Calu3 (cell line): ENCODE measurements around the gene KRTAP5-8. TPM values are rescaled to one million over a fixed set of nuclear protein-coding genes. Genes with fewer than 3 reads are reported as not detected.

Source experiments
- BruUV-seq: library from RNA; stranded (reverse); fragments of 400-500 nt; replicated peaks from 2 replicates; lab custom pipeline; 2021; lab: Mats Ljungman, UMichigan
- CTCF ChIA-PET: fragments of 300-600 bp; sonication (Branson Sonifier 250); formaldehyde crosslinking; loops from one replicate; lab custom pipeline; 2022; ENCODE audit warnings: antibody characterized with exemption; lab: Charles Lee
- DNase-seq: peaks from one replicate; pipeline ENCODE4 v3.0.0; 2022
- H3K27ac Mint-ChIP-seq: one replicate; pipeline ENCODE4 v1.8.0; 2022; ENCODE audit warnings: mixed read lengths; ENCODE audit not compliant: unreplicated experiment
- H3K27me3 Mint-ChIP-seq: one replicate; pipeline ENCODE4 v1.8.0; 2022; ENCODE audit warnings: mixed read lengths; ENCODE audit not compliant: unreplicated experiment
- H3K36me3 Mint-ChIP-seq: one replicate; pipeline ENCODE4 v1.8.0; 2022; ENCODE audit warnings: mild to moderate bottlenecking, moderate library complexity, mixed read lengths; ENCODE audit not compliant: insufficient read depth, unreplicated experiment
- H3K4me1 Mint-ChIP-seq: one replicate; pipeline ENCODE4 v1.8.0; 2022; ENCODE audit warnings: mild to moderate bottlenecking, low read depth, mixed read lengths; ENCODE audit not compliant: unreplicated experiment
- H3K4me3 Mint-ChIP-seq: one replicate; pipeline ENCODE4 v1.8.0; 2022; ENCODE audit warnings: mild to moderate bottlenecking, low read depth, moderate library complexity, mixed read lengths; ENCODE audit not compliant: unreplicated experiment
- H3K9me3 Mint-ChIP-seq: one replicate; pipeline ENCODE4 v1.8.0; 2022; ENCODE audit warnings: low read depth, mixed read lengths; ENCODE audit not compliant: unreplicated experiment
- intact Hi-C: fragments of 100-400 bp; cut with micrococcal nuclease; formaldehyde crosslinking; loops from one replicate; pipeline ENCODE4 v1.10.0; 2022; ENCODE audit not compliant: unreplicated experiment
- total RNA-seq: library from RNA; stranded (reverse); gene quantifications from 2 replicates; pipeline ENCODE4 v1.2.3, GENCODE V29; 2022
- TF ChIP-seq, protein P1 (sequence below): fragments of 200-600 bp; IDR thresholded peaks from one replicate; pipeline ENCODE4 v1.8.0; 2022; ENCODE audit warnings: antibody characterized with exemption; ENCODE audit not compliant: unreplicated experiment

The KRTAP5-8 gene
- total RNA-seq, 1 experiment from 2014 or later, result not detected

DNA sequence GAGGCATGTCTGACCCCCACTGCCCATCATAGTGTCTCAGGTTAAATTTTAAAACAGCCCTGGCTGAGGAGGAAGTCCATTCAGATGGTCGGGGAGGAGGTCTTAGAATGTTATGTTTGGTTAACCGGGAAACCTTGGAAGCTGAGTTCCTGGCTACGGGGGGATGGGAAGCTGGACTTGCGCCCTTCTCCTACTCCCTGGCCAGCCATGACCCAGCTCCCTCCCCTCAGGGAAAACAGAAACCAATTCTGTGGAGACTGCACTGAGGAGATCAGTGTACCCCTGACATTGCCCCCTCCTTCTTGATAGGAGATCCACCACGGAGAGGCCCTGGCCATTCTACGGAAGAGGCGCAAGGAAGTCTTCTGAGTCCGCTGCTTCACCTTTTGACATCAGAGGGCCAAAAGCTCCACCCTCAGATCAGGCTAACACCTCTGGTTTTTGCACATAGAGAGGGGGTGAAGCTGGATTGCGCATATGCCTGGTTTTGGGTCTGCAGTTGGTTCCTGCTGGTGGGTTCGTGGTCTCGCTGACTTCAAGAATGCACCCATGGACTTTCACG lies 7.7 kb downstream of the KRTAP5-8 start:
- CTCF ChIA-PET, result no interaction called here
- no peak for DNase-seq
- H3K27ac Mint-ChIP-seq, result no peak overlapping the region

DNA sequence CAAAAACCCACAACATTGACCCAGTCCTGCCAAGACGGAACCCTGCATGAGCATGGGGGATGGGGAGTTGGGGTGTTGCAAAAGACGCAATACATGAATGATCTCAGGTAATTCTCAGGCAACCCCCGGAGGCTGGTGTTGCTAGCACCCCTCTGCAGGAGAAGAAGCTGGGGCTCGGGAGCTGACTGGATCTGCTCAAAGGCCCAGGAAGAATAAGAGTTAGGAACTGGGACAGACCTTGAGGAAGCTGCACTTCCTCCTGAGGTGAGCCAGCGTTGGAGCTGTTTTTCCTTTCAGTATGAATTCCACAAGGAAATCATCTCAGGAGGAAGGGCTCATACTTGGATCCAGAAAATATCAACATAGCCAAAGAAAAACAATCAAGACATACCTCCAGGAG lies 10.3 kb downstream of the KRTAP5-8 start, which contains the start of gene KRTAP5-9:
Gene KRTAP5-9 (plus strand): TSS at position 301 of the 400 bp plus-strand sequence. CDS start 238 bp downstream, outside the sequence.
- CTCF ChIA-PET, result interaction anchor here (2.0 kb wide), 1 partner anchor 12 kb away, joined by 4 read pairs; no protein-coding TSS in a partner anchor

More for the DNA sequence above, 7.7 kb downstream of the KRTAP5-8 start:
- intact Hi-C loops, result no loop called here
- Mint-ChIP-seq H3K4me3 (no peak overlapping the region), H3K9me3 (peaks cover 5% of the 10 kb centered on the region), H3K27me3 (peaks cover 98% of the 10 kb centered on the region), H3K36me3 (no peaks in the 10 kb centered on the region), H3K4me1 (peaks cover 11% of the 10 kb centered on the region)
- BruUV-seq, result no TSS peak
- TF ChIP-seq, protein P1, sequence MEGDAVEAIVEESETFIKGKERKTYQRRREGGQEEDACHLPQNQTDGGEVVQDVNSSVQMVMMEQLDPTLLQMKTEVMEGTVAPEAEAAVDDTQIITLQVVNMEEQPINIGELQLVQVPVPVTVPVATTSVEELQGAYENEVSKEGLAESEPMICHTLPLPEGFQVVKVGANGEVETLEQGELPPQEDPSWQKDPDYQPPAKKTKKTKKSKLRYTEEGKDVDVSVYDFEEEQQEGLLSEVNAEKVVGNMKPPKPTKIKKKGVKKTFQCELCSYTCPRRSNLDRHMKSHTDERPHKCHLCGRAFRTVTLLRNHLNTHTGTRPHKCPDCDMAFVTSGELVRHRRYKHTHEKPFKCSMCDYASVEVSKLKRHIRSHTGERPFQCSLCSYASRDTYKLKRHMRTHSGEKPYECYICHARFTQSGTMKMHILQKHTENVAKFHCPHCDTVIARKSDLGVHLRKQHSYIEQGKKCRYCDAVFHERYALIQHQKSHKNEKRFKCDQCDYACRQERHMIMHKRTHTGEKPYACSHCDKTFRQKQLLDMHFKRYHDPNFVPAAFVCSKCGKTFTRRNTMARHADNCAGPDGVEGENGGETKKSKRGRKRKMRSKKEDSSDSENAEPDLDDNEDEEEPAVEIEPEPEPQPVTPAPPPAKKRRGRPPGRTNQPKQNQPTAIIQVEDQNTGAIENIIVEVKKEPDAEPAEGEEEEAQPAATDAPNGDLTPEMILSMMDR, result no peak

DNA sequence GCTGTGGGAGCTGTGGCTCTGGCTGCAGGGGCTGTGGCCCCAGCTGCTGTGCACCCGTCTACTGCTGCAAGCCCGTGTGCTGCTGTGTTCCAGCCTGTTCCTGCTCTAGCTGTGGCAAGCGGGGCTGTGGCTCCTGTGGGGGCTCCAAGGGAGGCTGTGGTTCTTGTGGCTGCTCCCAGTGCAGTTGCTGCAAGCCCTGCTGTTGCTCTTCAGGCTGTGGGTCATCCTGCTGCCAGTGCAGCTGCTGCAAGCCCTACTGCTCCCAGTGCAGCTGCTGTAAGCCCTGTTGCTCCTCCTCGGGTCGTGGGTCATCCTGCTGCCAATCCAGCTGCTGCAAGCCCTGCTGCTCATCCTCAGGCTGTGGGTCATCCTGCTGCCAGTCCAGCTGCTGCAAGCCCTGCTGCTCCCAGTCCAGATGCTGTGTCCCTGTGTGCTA lies 10.9 kb downstream of the KRTAP5-8 start:
- Mint-ChIP-seq H3K4me1 (peaks cover under 1% of the 10 kb centered on the region), H3K27ac (no peak overlapping the region), H3K9me3 (peaks cover 3% of the 10 kb centered on the region), H3K27me3 (peaks cover 78% of the 10 kb centered on the region), H3K4me3 (no peak overlapping the region), H3K36me3 (no peaks in the 10 kb centered on the region)
- intact Hi-C loops, result no loop called here
- DNase-seq, result no peak
- BruUV-seq, result no TSS peak
- TF ChIP-seq, protein P1, result no peak
- CTCF ChIA-PET, result interaction anchor here (2.0 kb wide), 1 partner anchor 11 kb away, joined by 4 read pairs; no protein-coding TSS in a partner anchor

More for the DNA sequence above, 10.3 kb downstream of the KRTAP5-8 start, which contains the start of gene KRTAP5-9:
- no peak for DNase-seq
- H3K4me1 Mint-ChIP-seq, result peaks cover 6% of the 10 kb centered on the region
- intact Hi-C loops, result no loop called here
- peaks cover 3% of the 10 kb centered on the region for H3K9me3 Mint-ChIP-seq
- peaks cover 84% of the 10 kb centered on the region for H3K27me3 Mint-ChIP-seq
- no peaks in the 10 kb centered on the region for H3K36me3 Mint-ChIP-seq
- no TSS peak for BruUV-seq
- TF ChIP-seq, protein P1, result no peak
- H3K27ac Mint-ChIP-seq, result no peak within 1 kb of the TSS
- no peak within 1 kb of the TSS for H3K4me3 Mint-ChIP-seq

DNA sequence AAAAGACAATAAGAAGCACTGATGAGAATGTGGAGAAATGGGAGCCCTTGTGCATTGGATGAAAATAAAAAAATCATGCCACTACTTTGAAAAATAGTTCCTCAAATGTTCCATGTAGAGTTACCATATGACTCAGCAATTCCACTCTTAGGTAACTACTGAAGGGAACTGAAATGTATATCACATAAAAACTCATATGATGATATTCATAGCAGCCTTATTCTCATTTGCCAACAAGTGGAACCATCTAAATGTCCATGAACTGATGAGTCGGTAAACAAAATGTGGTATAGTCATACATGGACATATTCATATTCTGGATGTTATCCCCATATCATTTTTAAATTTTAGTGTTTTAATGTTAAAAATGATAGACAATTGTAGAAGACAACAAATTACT lies 13.9 kb downstream of the KRTAP5-8 start:
- no TSS peak for BruUV-seq
- H3K27me3 Mint-ChIP-seq, result peaks cover 57% of the 10 kb centered on the region
- H3K9me3 Mint-ChIP-seq, result no peaks in the 10 kb centered on the region
- no peak overlapping the region for H3K27ac Mint-ChIP-seq
- no peak for DNase-seq
- TF ChIP-seq, protein P1, result no peak
- no peak overlapping the region for H3K4me3 Mint-ChIP-seq
- intact Hi-C loops, result no loop called here
- H3K4me1 Mint-ChIP-seq, result no peaks in the 10 kb centered on the region
- CTCF ChIA-PET, result no interaction called here
- no peaks in the 10 kb centered on the region for H3K36me3 Mint-ChIP-seq
